Right lobe of liver (tissue), 4 donors: ENCODE results near the gene CALHM2.

Source experiments
- POLR2A ChIP-seq: fragments of 450-650 bp; IDR thresholded peaks from one replicate; pipeline ENCODE4 v1.6.1; 2017; ENCODE audit warnings: antibody characterized with exemption, mild to moderate bottlenecking
- TF ChIP-seq, protein P1 (sequence below), 4 donors: fragments of 200-600 bp in 3 of 4; fragments of 450-650 bp in 1 of 4; IDR thresholded peaks; one replicate each; pipeline versions ENCODE4 v1.5.1 to v1.8.0; 2016 to 2022; ENCODE audit warnings: antibody characterized with exemption in 4 of 4, mild to moderate bottlenecking in 2 of 4
- donor health status: DM: no; HTN: no; CAD: no.
- donor health status: DM: no; HTN: no; CAD: no.
- donor health status: DM: no; HTN: yes; CAD: no.

DNA sequence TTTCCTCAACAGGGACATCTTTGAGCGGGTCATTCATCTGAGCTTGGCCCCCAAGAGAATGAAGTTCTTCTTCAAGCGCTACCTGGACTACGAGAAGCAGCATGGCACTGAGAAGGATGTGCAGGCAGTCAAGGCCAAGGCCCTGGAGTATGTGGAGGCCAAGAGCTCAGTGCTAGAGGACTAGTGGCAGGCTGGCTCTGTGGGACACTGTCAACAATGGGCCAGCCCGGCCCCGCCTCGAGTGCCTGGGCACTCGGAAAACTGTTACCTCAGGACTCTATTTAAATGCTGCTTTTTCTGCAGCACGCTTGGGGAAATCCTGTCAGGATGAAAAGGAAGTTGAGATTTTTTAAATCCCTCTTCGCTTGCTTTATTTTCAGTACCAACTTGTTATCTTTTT is 6.8 kb downstream of the CALHM2 start:
- TF ChIP-seq, protein P1, sequence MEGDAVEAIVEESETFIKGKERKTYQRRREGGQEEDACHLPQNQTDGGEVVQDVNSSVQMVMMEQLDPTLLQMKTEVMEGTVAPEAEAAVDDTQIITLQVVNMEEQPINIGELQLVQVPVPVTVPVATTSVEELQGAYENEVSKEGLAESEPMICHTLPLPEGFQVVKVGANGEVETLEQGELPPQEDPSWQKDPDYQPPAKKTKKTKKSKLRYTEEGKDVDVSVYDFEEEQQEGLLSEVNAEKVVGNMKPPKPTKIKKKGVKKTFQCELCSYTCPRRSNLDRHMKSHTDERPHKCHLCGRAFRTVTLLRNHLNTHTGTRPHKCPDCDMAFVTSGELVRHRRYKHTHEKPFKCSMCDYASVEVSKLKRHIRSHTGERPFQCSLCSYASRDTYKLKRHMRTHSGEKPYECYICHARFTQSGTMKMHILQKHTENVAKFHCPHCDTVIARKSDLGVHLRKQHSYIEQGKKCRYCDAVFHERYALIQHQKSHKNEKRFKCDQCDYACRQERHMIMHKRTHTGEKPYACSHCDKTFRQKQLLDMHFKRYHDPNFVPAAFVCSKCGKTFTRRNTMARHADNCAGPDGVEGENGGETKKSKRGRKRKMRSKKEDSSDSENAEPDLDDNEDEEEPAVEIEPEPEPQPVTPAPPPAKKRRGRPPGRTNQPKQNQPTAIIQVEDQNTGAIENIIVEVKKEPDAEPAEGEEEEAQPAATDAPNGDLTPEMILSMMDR (IDR thresholded peaks at IDR 0.05), result no peak
- no peak for TF ChIP-seq POLR2A
